Ishikawa (cell line): Measurements from ENCODE around the gene STX7.

Experiments used
- EP300 ChIP-seq: IDR thresholded peaks from 2 replicates; pipeline ENCODE4 v1.6.1; 2012; ENCODE audit warnings: borderline replicate concordance
- FOXM1 ChIP-seq: IDR thresholded peaks from 2 replicates; pipeline ENCODE4 v1.6.1; 2012; ENCODE audit warnings: low read depth, borderline replicate concordance
- RAD21 ChIP-seq: IDR thresholded peaks from 2 replicates; pipeline ENCODE4 v1.6.1; 2012; ENCODE audit warnings: low read depth
- TAF1 ChIP-seq: IDR thresholded peaks from 2 replicates; pipeline ENCODE4 v1.6.1; 2012; ENCODE audit warnings: low read depth, mild to moderate bottlenecking
- ZBTB7A ChIP-seq: IDR thresholded peaks from 2 replicates; pipeline ENCODE4 v1.6.1; 2012; ENCODE audit warnings: low read depth

- TF ChIP-seq TAF1 = no peak
- TF ChIP-seq ZBTB7A = no peak
- no peak for TF ChIP-seq FOXM1
- no peak for TF ChIP-seq EP300
- no peak for TF ChIP-seq RAD21
These were observed 1.1 kb downstream of the STX7 start for GRCh38 chr6:132511831-132512220.
